NT2/D1 (cell line): ENCODE results near the gene RAB22A.

ENCODE experiments used
- SUZ12 ChIP-seq: IDR thresholded peaks from 2 replicates; pipeline ENCODE4 v1.6.1; 2011; ENCODE audit not compliant: insufficient read length, insufficient read depth; ENCODE audit errors: extremely low read depth
- YY1 ChIP-seq: IDR thresholded peaks from 2 replicates; pipeline ENCODE4 v1.6.1; 2011; ENCODE audit not compliant: insufficient read length, insufficient read depth

- TF ChIP-seq YY1 (no peak), SUZ12 (no peak)
These were observed 4.5 kb upstream of the RAB22A start for GRCh38 chr20:58305061-58305460.
